HL-60/S4 treated with retinoic acid at 250 ng/mL for 4 days and 3 days (cell line): ENCODE results near the gene TET2.

Source experiments
- in situ Hi-C: fragments of 300-500 bp; cut with MboI; formaldehyde crosslinking; loops from 2 replicates; pipeline ENCODE4 v1.7.0; 2022; ENCODE audit warnings: low sequenced_read_pairs

TET2 gene

GRCh38 chr4:105146276-105147015, at the start of gene TET2:
Gene TET2 (plus strand): TSS chr4:105146876. CDS start chr4:105233943, 87,067 bp downstream.
- in situ Hi-C loops = loop anchor here (25.0 kb wide), 1 partner anchor 316 kb away; the partner anchor contains the start of gene PPA2

- in situ Hi-C loops = no loop called here
Observed at GRCh38 chr4:105102016-105102415, 44.7 kb upstream of the TET2 start.

GRCh38 chr4:105106426-105106825, 40.2 kb upstream of the TET2 start:
- in situ Hi-C loops = no loop called here

- in situ Hi-C loops = no loop called here
Observed at GRCh38 chr4:105107095-105107856, 39.4 kb upstream of the TET2 start.

GRCh38 chr4:105108971-105109370, 37.7 kb upstream of the TET2 start:
- in situ Hi-C loops = no loop called here

- in situ Hi-C loops = no loop called here
Observed at GRCh38 chr4:105112274-105112673, 34.4 kb upstream of the TET2 start.

- in situ Hi-C loops = no loop called here
Observed at GRCh38 chr4:105113800-105114199, 32.9 kb upstream of the TET2 start.

- in situ Hi-C loops = no loop called here
Observed at GRCh38 chr4:105116616-105117319, 29.9 kb upstream of the TET2 start.

GRCh38 chr4:105119356-105119755, 27.3 kb upstream of the TET2 start:
- in situ Hi-C loops = no loop called here

GRCh38 chr4:105120626-105121025, 26.1 kb upstream of the TET2 start:
- in situ Hi-C loops = no loop called here

GRCh38 chr4:105122350-105122749, 24.3 kb upstream of the TET2 start:
- in situ Hi-C loops = no loop called here

- in situ Hi-C loops = loop anchor here (25.0 kb wide), 1 partner anchor 336 kb away; the partner anchor contains the start of gene PPA2
Observed at GRCh38 chr4:105126311-105127169, 20.1 kb upstream of the TET2 start.

GRCh38 chr4:105127170-105127445, 19.6 kb upstream of the TET2 start:
- in situ Hi-C loops = loop anchor here (25.0 kb wide), 1 partner anchor 335 kb away; the partner anchor contains the start of gene PPA2

GRCh38 chr4:105128208-105128607, 18.5 kb upstream of the TET2 start:
- in situ Hi-C loops = loop anchor here (25.0 kb wide), 1 partner anchor 334 kb away; the partner anchor contains the start of gene PPA2

- in situ Hi-C loops = loop anchor here (25.0 kb wide), 1 partner anchor 333 kb away; the partner anchor contains the start of gene PPA2
Observed at GRCh38 chr4:105129286-105130040, 17.2 kb upstream of the TET2 start.

GRCh38 chr4:105130945-105131344, 15.7 kb upstream of the TET2 start:
- in situ Hi-C loops = loop anchor here (25.0 kb wide), 1 partner anchor 331 kb away; the partner anchor contains the start of gene PPA2

- in situ Hi-C loops = loop anchor here (25.0 kb wide), 1 partner anchor 328 kb away; the partner anchor contains the start of gene PPA2
Observed at GRCh38 chr4:105133976-105134375, 12.7 kb upstream of the TET2 start.

GRCh38 chr4:105135785-105136184, 10.9 kb upstream of the TET2 start:
- in situ Hi-C loops = loop anchor here (25.0 kb wide), 1 partner anchor 327 kb away; the partner anchor contains the start of gene PPA2

GRCh38 chr4:105137121-105137875, 9.4 kb upstream of the TET2 start:
- in situ Hi-C loops = loop anchor here (25.0 kb wide), 1 partner anchor 325 kb away; the partner anchor contains the start of gene PPA2
